Duodenal mucosa (tissue), 2 donors: ENCODE measurements around the gene ANO4.

ENCODE experiments used
- H3K27ac ChIP-seq: one replicate; pipeline ENCODE4 v1.7.0; 2013; ENCODE audit warnings: low read depth, low read length
- H3K27me3 ChIP-seq, 2 donors: one replicate each; pipeline ENCODE4 v1.7.0; 2013; ENCODE audit warnings: low read length in 2 of 2, control low read depth in 1 of 2; ENCODE audit not compliant: insufficient read depth in 2 of 2, control insufficient read depth in 1 of 2
- H3K36me3 ChIP-seq, 2 donors: one replicate each; pipeline ENCODE4 v1.7.0; 2013; ENCODE audit warnings: low read length in 2 of 2, control low read depth in 1 of 2; ENCODE audit not compliant: insufficient read depth in 2 of 2, control insufficient read depth in 1 of 2
- H3K4me1 ChIP-seq, 2 donors: one replicate each; pipeline ENCODE4 v1.7.0; 2013; ENCODE audit warnings: low read length in 2 of 2, control low read depth in 1 of 2; ENCODE audit not compliant: insufficient read depth in 2 of 2, control insufficient read depth in 1 of 2
- H3K4me3 ChIP-seq, 2 donors: one replicate each; pipeline ENCODE4 v1.7.0; 2013; ENCODE audit warnings: low read length in 2 of 2, low read depth in 1 of 2
- H3K9ac ChIP-seq, 2 donors: one replicate each; pipeline ENCODE4 v1.7.0; 2013; ENCODE audit warnings: low read length in 2 of 2, low read depth in 1 of 2
- H3K9me3 ChIP-seq, 2 donors: one replicate each; pipeline ENCODE4 v1.7.0; 2013; ENCODE audit warnings: low read length in 2 of 2, control low read depth in 1 of 2; ENCODE audit not compliant: control insufficient read depth in 1 of 2

Gene ANO4

GRCh38 chr12:100955139-100955538 lies 160.6 kb downstream of the ANO4 start:
- H3K36me3 ChIP-seq: no peaks in the 10 kb centered on the region
- no peaks in the 10 kb centered on the region for H3K9me3 ChIP-seq
- H3K4me3 ChIP-seq: no peak overlapping the region
- H3K9ac ChIP-seq: no peak overlapping the region
- peaks cover 0 to 6% of the 10 kb centered on the region in 2 donors for H3K27me3 ChIP-seq
- no peaks in the 10 kb centered on the region for H3K4me1 ChIP-seq
- H3K27ac ChIP-seq: no peak overlapping the region

GRCh38 chr12:100956311-100956852 lies 161.8 kb downstream of the ANO4 start:
- H3K36me3 ChIP-seq: no peaks in the 10 kb centered on the region
- no peak overlapping the region for H3K9ac ChIP-seq
- no peak overlapping the region for H3K4me3 ChIP-seq
- H3K4me1 ChIP-seq: no peaks in the 10 kb centered on the region
- no peaks in the 10 kb centered on the region for H3K9me3 ChIP-seq
- H3K27me3 ChIP-seq: no peaks in the 10 kb centered on the region
- H3K27ac ChIP-seq: no peak overlapping the region

DNA sequence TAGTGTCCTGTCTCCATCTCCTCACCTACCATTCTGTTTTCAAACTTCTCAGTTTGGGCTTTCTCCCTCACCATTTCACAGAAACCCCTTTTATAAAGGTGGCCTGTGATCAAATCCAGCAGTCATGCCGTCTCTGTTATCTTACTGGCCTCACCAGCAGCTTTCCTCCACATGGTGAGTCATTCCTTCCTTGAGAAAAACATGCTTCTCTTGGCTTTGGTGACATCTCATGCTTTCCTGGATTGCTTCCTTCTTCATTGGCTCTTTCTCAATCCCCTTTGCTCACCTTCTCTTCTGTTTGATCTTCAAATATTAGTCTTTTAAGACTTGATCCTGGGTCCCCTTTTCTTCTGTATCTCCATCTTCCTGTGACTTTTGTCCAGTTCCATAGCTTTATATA lies 164.9 kb downstream of the ANO4 start:
- H3K9ac ChIP-seq: no peak overlapping the region
- no peak overlapping the region for H3K27ac ChIP-seq
- no peaks in the 10 kb centered on the region for H3K9me3 ChIP-seq
- no peaks in the 10 kb centered on the region for H3K36me3 ChIP-seq
- no peak overlapping the region for H3K4me3 ChIP-seq
- H3K4me1 ChIP-seq: peaks cover 0 to 8% of the 10 kb centered on the region in 2 donors
- no peaks in the 10 kb centered on the region for H3K27me3 ChIP-seq

DNA sequence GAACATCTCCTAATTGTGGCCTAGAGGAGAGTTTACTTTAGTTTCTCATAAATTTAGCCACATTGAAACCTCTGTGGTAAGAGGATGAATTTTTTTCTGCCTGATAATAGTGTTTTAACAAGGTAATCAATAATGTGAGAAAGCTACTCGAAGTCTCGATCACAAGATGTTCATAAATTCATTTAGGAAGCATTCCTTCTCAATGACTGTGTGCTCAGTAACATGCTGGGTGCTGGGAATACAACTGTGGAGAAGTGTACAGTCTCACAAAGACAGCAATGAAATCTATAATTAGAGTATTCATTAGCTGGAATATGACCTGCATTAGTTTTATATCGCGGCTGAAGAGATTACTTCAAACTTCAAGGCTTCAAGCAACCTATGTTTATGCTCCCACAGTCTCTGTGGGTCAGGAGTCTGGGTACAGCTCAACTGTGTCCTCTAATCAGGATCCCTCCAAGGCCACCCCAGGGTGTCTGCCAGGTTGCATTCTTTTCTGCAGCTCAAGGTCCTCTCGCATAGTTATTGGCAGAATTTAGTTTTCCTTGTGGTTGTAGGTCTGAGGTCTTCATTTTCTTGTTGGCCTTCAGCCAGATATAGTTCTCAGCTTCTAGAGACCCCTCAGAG lies 167.6 kb downstream of the ANO4 start:
- H3K36me3 ChIP-seq: no peaks in the 10 kb centered on the region
- no peaks in the 10 kb centered on the region for H3K9me3 ChIP-seq
- no peak overlapping the region for H3K27ac ChIP-seq
- peaks cover 0 to 13% of the 10 kb centered on the region in 2 donors for H3K4me1 ChIP-seq
- H3K9ac ChIP-seq: no peak overlapping the region
- H3K27me3 ChIP-seq: no peaks in the 10 kb centered on the region
- H3K4me3 ChIP-seq: no peak overlapping the region

- Histone ChIP-seq H3K27me3 (no peaks in the 10 kb centered on the region), H3K9ac (no peak overlapping the region), H3K36me3 (no peaks in the 10 kb centered on the region), H3K4me1 (peaks cover 0 to 13% of the 10 kb centered on the region in 2 donors), H3K9me3 (no peaks in the 10 kb centered on the region), H3K4me3 (no peak overlapping the region), H3K27ac (no peak overlapping the region)
Observed at GRCh38 chr12:100963381-100963780, 168.8 kb downstream of the ANO4 start.

GRCh38 chr12:100964028-100964427 lies 169.5 kb downstream of the ANO4 start:
- Histone ChIP-seq H3K27ac (no peak overlapping the region), H3K4me3 (no peak overlapping the region), H3K9ac (no peak overlapping the region), H3K4me1 (peaks cover 1 to 19% of the 10 kb centered on the region in 2 donors), H3K36me3 (no peaks in the 10 kb centered on the region), H3K27me3 (no peaks in the 10 kb centered on the region), H3K9me3 (no peaks in the 10 kb centered on the region)

DNA sequence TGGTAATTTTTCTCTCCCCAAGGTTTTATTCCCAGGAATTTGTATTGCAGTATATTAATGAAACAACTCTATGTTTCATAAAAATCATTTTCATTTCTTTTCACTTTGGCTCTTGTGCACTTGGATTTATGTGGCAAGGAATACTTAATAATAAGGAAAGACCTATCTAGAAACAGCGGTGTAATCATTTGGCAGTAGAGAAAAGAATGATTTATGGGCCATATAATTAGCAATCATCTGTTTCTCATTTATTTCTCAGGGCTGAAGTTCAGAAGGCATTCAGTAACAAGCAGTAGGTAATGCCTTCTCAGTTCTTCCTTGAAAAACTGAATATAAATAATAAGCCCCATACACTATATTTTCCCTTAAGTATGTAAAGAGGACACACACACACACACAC lies 172.6 kb downstream of the ANO4 start:
- H3K4me3 ChIP-seq: no peak overlapping the region
- no peaks in the 10 kb centered on the region for H3K27me3 ChIP-seq
- H3K36me3 ChIP-seq: no peaks in the 10 kb centered on the region
- no peak overlapping the region for H3K9ac ChIP-seq
- peaks cover 5 to 28% of the 10 kb centered on the region in 2 donors for H3K4me1 ChIP-seq
- H3K9me3 ChIP-seq: no peaks in the 10 kb centered on the region
- H3K27ac ChIP-seq: no peak overlapping the region

- Histone ChIP-seq H3K36me3 (no peaks in the 10 kb centered on the region), H3K4me3 (no peak overlapping the region), H3K9me3 (no peaks in the 10 kb centered on the region), H3K4me1 (peaks cover 5 to 24% of the 10 kb centered on the region in 2 donors), H3K27ac (no peak overlapping the region), H3K9ac (no peak overlapping the region), H3K27me3 (no peaks in the 10 kb centered on the region)
Observed at GRCh38 chr12:100970894-100971293, 176.3 kb downstream of the ANO4 start.

DNA sequence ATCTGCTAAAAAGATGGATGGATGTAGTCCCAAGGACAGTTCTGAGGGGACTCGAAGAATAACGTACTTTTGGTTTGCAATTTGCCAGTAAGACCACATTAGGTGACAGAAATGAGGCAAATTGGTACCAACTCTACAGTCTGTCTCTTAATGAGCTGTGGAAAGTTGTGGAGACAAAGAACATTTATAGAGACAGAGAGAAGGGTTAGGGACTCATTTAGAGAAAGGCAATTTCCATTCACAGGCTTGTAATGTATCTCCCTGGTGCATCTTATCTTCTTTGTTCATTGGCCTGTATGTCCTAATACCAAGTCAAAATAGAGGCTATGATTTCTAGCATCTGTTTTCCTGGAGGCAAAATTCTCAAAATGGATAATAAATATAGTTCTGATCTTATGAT lies 177.5 kb downstream of the ANO4 start:
- Histone ChIP-seq H3K9ac (no peak overlapping the region), H3K4me3 (no peak overlapping the region), H3K4me1 (peaks cover 5 to 19% of the 10 kb centered on the region in 2 donors), H3K36me3 (no peaks in the 10 kb centered on the region), H3K27ac (no peak overlapping the region), H3K27me3 (no peaks in the 10 kb centered on the region), H3K9me3 (no peaks in the 10 kb centered on the region)

DNA sequence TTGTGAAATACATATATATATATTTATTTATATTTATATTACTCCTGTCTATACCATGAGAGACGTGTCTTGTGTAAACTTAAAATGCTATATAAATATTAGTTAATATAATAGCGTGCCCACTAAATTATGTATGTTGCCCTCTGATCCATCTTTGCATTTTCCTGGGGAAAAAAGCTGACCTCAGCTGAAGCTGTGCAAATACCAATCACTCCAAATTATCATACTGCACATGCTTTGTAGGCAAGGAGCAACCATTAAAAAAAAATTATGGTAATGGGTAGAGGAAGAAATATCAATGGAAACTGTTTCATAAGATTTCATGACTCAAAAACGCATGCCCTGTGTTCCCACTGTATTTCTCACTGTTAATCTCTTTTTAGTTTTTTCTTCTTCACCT lies 179.8 kb downstream of the ANO4 start:
- Histone ChIP-seq H3K36me3 (no peaks in the 10 kb centered on the region), H3K27ac (no peak overlapping the region), H3K4me3 (no peak overlapping the region), H3K9ac (no peak overlapping the region), H3K4me1 (peaks cover 1 to 10% of the 10 kb centered on the region in 2 donors), H3K27me3 (no peaks in the 10 kb centered on the region), H3K9me3 (no peaks in the 10 kb centered on the region)
